GM13977 (cell line): ENCODE data around the gene ATP9A.

Experiments used
- DNase-seq: peaks from one replicate; pipeline ENCODE4 v3.0.0; 2012; ENCODE audit warnings: low spot score
- CTCF ChIP-seq: IDR thresholded peaks from 2 replicates; pipeline ENCODE4 v1.5.1; 2012; ENCODE audit warnings: mild to moderate bottlenecking, control low read depth; ENCODE audit not compliant: insufficient read depth; ENCODE audit errors: extremely low read depth, missing control alignments
- in situ Hi-C: fragments of 300-500 bp; cut with MboI; formaldehyde crosslinking; loops from one replicate; pipeline ENCODE4 v1.12.0; 2022; ENCODE audit warnings: low sequenced_read_pairs, low pct_unique_long_range_greater_than_20kb, mixed read lengths, inconsistent platforms; ENCODE audit not compliant: unreplicated experiment

ATP9A gene

GRCh38 chr20:51715163-51715855 is 52.9 kb downstream of the ATP9A start:
- DNase-seq = no peak
- in situ Hi-C loops = no loop called here
- no peak for TF ChIP-seq CTCF

GRCh38 chr20:51713213-51713598 is 55.0 kb downstream of the ATP9A start:
- in situ Hi-C loops = no loop called here
- no peak for TF ChIP-seq CTCF
- DNase-seq = no peak

- no peak for DNase-seq
- peak; percentile 10 for TF ChIP-seq CTCF
- in situ Hi-C loops = no loop called here
Measured at GRCh38 chr20:51712501-51713212, 55.5 kb downstream of the ATP9A start.

GRCh38 chr20:51711426-51711825 is 56.8 kb downstream of the ATP9A start:
- DNase-seq = no peak
- no peak for TF ChIP-seq CTCF
- in situ Hi-C loops = no loop called here

GRCh38 chr20:51710361-51710894 is 57.8 kb downstream of the ATP9A start:
- no peak for DNase-seq
- no peak for TF ChIP-seq CTCF
- in situ Hi-C loops = no loop called here

- in situ Hi-C loops = no loop called here
- TF ChIP-seq CTCF = no peak
Measured at GRCh38 chr20:51705400-51705799, 62.8 kb downstream of the ATP9A start.

More at GRCh38 chr20:51705400-51705799, 62.8 kb downstream of the ATP9A start:
- DNase-seq = no peak
